ENCODE measurements around the gene STK24. TPM values are rescaled to one million over a fixed set of nuclear protein-coding genes. Genes with fewer than 3 reads are reported as not detected.

The STK24 gene
- total RNA-seq, 1 donor: 82.2 TPM

DNA sequence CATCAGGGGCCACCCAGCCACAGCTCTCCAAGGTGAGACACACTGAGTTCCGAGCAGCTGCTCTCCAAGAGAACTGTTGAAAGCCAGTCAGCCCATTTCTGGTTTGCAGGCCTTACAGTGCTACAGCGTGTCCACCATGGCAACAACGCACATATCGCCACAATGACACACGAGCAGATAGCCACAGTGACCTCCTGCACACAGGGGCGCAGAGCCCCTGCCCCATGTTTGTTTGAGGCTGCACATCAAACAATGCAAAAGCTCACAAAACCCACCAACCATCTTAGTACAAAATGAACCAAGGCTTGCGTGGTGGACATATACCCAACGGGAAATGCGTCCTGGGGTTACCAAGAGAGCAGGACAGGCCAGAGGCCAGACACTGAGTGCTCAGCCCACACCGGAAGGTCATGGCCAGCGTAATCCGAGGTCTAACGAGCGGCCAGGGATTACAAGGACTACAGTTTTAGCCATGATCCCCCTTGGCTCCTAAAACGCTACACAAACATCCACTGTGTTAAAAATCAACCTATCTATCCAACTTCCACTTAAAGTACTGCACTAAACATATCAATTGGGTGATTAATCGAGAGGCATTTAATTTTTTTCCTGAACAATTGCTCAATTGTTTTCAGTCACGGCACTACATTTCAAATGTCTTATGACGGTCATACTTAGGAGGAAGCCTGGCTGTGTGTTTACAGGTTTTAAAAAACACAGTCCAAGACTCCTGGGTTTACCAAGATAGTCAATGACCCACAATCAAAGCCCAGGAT is 56.0 kb downstream of the STK24 start:
- H2AFZ ChIP-seq (ENCODE audit: low read length): no peak overlapping the region
- H3K4me1 ChIP-seq (ENCODE audit: insufficient read depth, low read length): peaks cover 4% of the 10 kb centered on the region
- TF ChIP-seq, protein P1, sequence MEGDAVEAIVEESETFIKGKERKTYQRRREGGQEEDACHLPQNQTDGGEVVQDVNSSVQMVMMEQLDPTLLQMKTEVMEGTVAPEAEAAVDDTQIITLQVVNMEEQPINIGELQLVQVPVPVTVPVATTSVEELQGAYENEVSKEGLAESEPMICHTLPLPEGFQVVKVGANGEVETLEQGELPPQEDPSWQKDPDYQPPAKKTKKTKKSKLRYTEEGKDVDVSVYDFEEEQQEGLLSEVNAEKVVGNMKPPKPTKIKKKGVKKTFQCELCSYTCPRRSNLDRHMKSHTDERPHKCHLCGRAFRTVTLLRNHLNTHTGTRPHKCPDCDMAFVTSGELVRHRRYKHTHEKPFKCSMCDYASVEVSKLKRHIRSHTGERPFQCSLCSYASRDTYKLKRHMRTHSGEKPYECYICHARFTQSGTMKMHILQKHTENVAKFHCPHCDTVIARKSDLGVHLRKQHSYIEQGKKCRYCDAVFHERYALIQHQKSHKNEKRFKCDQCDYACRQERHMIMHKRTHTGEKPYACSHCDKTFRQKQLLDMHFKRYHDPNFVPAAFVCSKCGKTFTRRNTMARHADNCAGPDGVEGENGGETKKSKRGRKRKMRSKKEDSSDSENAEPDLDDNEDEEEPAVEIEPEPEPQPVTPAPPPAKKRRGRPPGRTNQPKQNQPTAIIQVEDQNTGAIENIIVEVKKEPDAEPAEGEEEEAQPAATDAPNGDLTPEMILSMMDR (IDR thresholded peaks at IDR 0.05; ENCODE audit: extremely low read depth, low read depth, low read length): no peak
- H3K9me3 ChIP-seq (ENCODE audit: low read depth, low read length): no peaks in the 10 kb centered on the region
- peaks cover 100% of the 10 kb centered on the region for H3K79me2 ChIP-seq (ENCODE audit: insufficient read depth, low read length)
- H3K4me3 ChIP-seq (ENCODE audit: insufficient read depth, low read length): no peak overlapping the region
- H3K4me2 ChIP-seq (ENCODE audit: insufficient read depth, low read length): no peak overlapping the region
- peaks cover 19% of the 10 kb centered on the region for H3K36me3 ChIP-seq (ENCODE audit: insufficient read depth, low read length)
- no peak overlapping the region for H3K27ac ChIP-seq (ENCODE audit: low read depth, low read length)
- no peak for DNase-seq (ENCODE audit: insufficient read length, low spot score, missing footprints)
- peaks cover 58% of the 10 kb centered on the region for H4K20me1 ChIP-seq (ENCODE audit: insufficient read depth, low read length)
- H3K27me3 ChIP-seq (ENCODE audit: insufficient read depth, low read length): no peaks in the 10 kb centered on the region

DNA sequence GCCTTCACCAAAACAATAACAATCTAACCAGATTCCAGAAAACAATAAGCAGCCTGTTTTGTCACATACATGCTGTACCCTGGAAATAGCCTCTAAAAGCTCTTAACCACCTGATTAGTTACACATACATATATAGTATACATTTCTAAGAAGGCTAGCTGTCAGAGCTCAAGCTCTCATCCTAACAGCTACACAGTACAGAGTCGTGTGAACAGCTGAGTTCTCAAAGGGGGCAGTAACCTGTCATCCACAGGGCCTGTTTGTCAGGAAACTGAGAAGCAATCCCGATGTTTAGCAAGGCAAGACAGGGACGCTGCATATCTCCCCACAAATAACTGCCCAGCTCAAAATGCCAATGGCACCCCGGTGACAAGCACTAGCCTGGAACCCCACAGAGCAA is 56.9 kb downstream of the STK24 start:
- Histone ChIP-seq H3K27ac (ENCODE audit: low read depth, low read length) (no peak overlapping the region), H2AFZ (ENCODE audit: low read length) (no peak overlapping the region), H3K4me2 (ENCODE audit: insufficient read depth, low read length) (no peak overlapping the region), H3K79me2 (ENCODE audit: insufficient read depth, low read length) (peaks cover 100% of the 10 kb centered on the region), H3K36me3 (ENCODE audit: insufficient read depth, low read length) (peaks cover 19% of the 10 kb centered on the region), H3K9me3 (ENCODE audit: low read depth, low read length) (no peaks in the 10 kb centered on the region), H3K4me3 (ENCODE audit: insufficient read depth, low read length) (no peak overlapping the region), H3K4me1 (ENCODE audit: insufficient read depth, low read length) (peaks cover 4% of the 10 kb centered on the region), H4K20me1 (ENCODE audit: insufficient read depth, low read length) (peaks cover 50% of the 10 kb centered on the region), H3K27me3 (ENCODE audit: insufficient read depth, low read length) (no peaks in the 10 kb centered on the region)
- no peak for DNase-seq (ENCODE audit: insufficient read length, low spot score, missing footprints)
- TF ChIP-seq, protein P1 (IDR thresholded peaks at IDR 0.05; ENCODE audit: extremely low read depth, low read depth, low read length): no peak

DNA sequence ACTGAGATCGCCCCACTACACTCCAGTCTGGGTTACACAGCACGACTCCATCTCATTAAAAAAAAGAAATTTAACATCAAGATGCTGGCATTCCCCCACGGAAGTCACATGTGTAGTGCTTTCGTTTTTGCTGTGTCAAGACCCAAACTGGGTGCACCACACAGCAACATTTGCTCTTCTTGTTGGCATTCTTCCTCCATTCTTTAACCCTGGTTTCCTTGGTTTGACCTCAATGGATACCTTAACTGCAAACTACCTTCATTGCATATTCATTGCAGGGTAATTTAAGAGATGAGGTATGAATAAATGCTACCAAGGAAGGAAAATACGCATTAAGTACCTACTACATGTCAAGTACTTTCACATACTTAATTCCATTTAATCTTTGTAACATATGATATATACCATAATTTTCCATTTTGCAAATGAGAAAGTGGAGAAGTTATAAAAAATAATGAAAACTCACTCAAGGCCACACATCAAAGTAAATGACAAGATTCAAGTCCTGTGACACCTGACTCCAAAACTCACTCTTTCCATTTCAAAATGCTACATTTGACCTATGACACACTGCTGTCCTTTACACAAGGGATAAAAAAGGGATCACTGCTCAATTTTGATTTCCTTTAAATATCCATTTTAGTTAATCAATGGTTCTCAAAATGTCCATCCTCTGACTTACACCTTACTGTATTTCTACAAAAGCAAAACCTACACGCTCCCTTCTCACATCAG is 59.2 kb downstream of the STK24 start:
- Histone ChIP-seq H3K27me3 (ENCODE audit: insufficient read depth, low read length) (no peaks in the 10 kb centered on the region), H3K4me1 (ENCODE audit: insufficient read depth, low read length) (peaks cover 4% of the 10 kb centered on the region), H3K36me3 (ENCODE audit: insufficient read depth, low read length) (peaks cover 24% of the 10 kb centered on the region), H4K20me1 (ENCODE audit: insufficient read depth, low read length) (peaks cover 28% of the 10 kb centered on the region), H3K9me3 (ENCODE audit: low read depth, low read length) (no peaks in the 10 kb centered on the region), H3K4me3 (ENCODE audit: insufficient read depth, low read length) (no peak overlapping the region), H2AFZ (ENCODE audit: low read length) (no peak overlapping the region), H3K79me2 (ENCODE audit: insufficient read depth, low read length) (peaks cover 100% of the 10 kb centered on the region), H3K27ac (ENCODE audit: low read depth, low read length) (peak overlapping the region; percentile 8), H3K4me2 (ENCODE audit: insufficient read depth, low read length) (no peak overlapping the region)
- no peak for DNase-seq (ENCODE audit: insufficient read length, low spot score, missing footprints)
- TF ChIP-seq, protein P1 (IDR thresholded peaks at IDR 0.05; ENCODE audit: extremely low read depth, low read depth, low read length): no peak

DNA sequence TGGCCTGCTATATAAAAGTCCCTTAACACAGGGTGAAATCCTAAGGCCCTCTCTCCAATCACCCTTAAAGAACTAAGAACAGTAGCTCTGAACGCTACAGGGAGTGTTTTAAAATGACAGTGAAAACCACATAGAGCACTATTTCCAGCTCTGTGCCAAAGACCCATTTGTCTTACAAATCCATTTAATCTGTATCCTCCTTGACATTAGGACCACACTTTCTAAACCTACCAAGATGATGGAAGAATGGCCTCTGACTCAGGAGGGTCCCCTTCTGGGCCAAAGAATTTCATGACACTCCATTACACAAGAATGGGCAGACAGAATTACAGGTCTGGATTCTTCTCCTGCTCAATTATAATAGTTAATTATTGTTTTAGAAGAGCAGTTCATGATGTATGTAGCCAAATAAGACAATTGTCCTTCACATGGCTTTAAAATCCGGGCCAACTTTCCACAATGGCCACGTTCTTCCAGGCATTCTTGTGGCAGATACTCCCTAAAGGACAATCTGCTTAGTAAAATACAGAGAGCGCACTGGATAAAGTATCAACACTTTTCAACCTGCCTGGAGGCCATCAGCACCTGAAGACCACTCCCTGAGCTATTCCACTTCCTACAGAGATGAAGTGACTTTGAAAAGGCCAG is 61.0 kb downstream of the STK24 start:
- peaks cover 12% of the 10 kb centered on the region for H4K20me1 ChIP-seq (ENCODE audit: insufficient read depth, low read length)
- DNase-seq (ENCODE audit: insufficient read length, low spot score, missing footprints): no peak
- H3K9me3 ChIP-seq (ENCODE audit: low read depth, low read length): no peaks in the 10 kb centered on the region
- peaks cover 24% of the 10 kb centered on the region for H3K36me3 ChIP-seq (ENCODE audit: insufficient read depth, low read length)
- no peak overlapping the region for H3K4me3 ChIP-seq (ENCODE audit: insufficient read depth, low read length)
- no peak overlapping the region for H2AFZ ChIP-seq (ENCODE audit: low read length)
- H3K27me3 ChIP-seq (ENCODE audit: insufficient read depth, low read length): no peaks in the 10 kb centered on the region
- TF ChIP-seq, protein P1 (IDR thresholded peaks at IDR 0.05; ENCODE audit: extremely low read depth, low read depth, low read length): no peak
- no peaks in the 10 kb centered on the region for H3K4me1 ChIP-seq (ENCODE audit: insufficient read depth, low read length)
- peaks cover 100% of the 10 kb centered on the region for H3K79me2 ChIP-seq (ENCODE audit: insufficient read depth, low read length)
- peak overlapping the region; percentile 6 for H3K27ac ChIP-seq (ENCODE audit: low read depth, low read length)
- no peak overlapping the region for H3K4me2 ChIP-seq (ENCODE audit: insufficient read depth, low read length)

Data from osteoblast (primary cell).